ENCODE measurements around the gene MIF4GD. TPM values are rescaled to one million over a fixed set of nuclear protein-coding genes. Genes with fewer than 3 reads are reported as not detected.

The MIF4GD gene
- total RNA-seq, 3 donors from 2014 or later = 26.2 to 38.7 (median 28.8) TPM

DNA sequence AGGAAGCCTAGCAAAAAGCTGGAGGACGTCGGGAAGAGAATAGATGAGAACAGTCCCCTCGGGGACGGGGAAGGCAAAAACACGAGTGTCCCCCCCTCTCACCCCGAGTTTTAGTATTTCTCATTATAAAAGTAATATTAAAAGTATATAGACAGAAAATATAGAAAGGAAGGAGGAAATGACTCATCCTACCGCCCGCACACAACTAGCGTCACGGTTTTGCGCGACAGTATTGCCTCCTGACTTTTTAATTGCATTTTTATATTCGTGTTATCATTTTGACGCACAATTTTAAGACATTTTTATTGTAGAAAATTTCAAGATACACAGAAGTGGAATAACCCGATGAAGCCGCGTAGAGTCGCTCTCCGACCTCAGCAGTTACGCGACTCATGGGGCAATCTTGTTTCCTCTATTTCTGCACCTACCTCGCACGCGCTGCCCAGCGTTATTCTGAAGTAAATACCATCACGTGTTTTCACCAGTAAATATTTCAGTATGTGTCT is 18.9 kb upstream of the MIF4GD start:
- Histone ChIP-seq H3K4me1 (no peaks in the 10 kb centered on the region), H3K36me3 (no peaks in the 10 kb centered on the region), H3K9me3 (no peaks in the 10 kb centered on the region), H3K4me3 (peak overlapping the region; percentile 69 to 82 (median 71)), H3K27ac (peak overlapping the region; percentile 92 to 94), H3K27me3 (no peaks in the 10 kb centered on the region)
- intact Hi-C loops (cut with DNase I; ENCODE audit: low total_unique reads) = no loop called here
- DNase-seq (ENCODE audit: low spot score in 2 of 2) = peak in 1 of 2 donors; percentile 30
- TF ChIP-seq, protein P1, sequence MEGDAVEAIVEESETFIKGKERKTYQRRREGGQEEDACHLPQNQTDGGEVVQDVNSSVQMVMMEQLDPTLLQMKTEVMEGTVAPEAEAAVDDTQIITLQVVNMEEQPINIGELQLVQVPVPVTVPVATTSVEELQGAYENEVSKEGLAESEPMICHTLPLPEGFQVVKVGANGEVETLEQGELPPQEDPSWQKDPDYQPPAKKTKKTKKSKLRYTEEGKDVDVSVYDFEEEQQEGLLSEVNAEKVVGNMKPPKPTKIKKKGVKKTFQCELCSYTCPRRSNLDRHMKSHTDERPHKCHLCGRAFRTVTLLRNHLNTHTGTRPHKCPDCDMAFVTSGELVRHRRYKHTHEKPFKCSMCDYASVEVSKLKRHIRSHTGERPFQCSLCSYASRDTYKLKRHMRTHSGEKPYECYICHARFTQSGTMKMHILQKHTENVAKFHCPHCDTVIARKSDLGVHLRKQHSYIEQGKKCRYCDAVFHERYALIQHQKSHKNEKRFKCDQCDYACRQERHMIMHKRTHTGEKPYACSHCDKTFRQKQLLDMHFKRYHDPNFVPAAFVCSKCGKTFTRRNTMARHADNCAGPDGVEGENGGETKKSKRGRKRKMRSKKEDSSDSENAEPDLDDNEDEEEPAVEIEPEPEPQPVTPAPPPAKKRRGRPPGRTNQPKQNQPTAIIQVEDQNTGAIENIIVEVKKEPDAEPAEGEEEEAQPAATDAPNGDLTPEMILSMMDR (IDR thresholded peaks at IDR 0.05) = peak in 1 of 3 donors; percentile 9
- TF ChIP-seq POLR2AphosphoS5 (IDR thresholded peaks at IDR 0.05) = no peak

DNA sequence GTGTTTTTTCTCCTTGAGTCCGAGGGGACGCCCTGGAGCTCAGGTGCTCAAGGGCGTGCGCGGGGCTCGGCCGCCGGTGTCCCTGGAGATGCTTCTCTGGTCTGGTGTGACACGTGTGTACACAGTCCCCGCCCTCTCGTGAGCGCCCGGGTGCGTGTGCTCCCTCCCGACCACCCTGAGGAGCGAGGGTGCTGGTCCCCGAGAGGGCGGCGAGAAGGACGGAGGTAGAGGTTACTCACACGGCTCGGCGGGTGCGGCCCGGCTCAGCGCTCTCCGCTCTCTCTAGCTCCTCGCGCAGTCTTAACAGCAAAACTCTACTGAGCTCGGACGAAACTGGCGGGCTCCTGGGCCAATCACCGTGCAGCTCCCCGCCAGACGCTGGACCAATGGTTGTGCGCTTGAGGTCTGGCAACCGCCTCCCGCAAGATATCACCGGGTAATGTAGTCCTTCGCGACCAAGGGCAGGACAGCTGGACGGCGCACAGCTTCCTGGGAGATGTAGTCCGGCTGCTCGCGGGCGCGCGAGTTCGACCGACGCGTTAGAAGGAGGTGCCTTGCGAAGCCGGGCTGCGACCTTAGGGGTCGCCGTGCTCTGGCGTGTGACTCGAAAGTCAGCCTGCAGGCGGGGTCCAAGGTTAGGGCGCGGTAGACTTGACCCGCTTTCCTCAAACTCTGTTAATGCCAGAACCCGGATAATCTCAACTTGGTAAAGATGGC is 18.2 kb upstream of the MIF4GD start, which contains the start of gene SLC25A19:
SLC25A19 (minus strand) TSS at position 319 of the 717 bp plus-strand sequence. CDS start 2,669 bp downstream, outside the sequence.
- TF ChIP-seq POLR2A (IDR thresholded peaks at IDR 0.05) (peak; percentile 33), POLR2AphosphoS5 (IDR thresholded peaks at IDR 0.05) (peak; percentile 74 to 84 (median 75))
- TF ChIP-seq, protein P1 (IDR thresholded peaks at IDR 0.05) = no peak
- Histone ChIP-seq H3K27ac (peak within 1 kb of the TSS; percentile 92 to 94), H3K4me1 (no peaks in the 10 kb centered on the region), H3K27me3 (no peaks in the 10 kb centered on the region), H3K4me3 (peak within 1 kb of the TSS; percentile 69 to 82 (median 71)), H3K36me3 (no peaks in the 10 kb centered on the region), H3K9me3 (no peaks in the 10 kb centered on the region)
- intact Hi-C loops (cut with DNase I; ENCODE audit: low total_unique reads) = no loop called here
- peak; percentile 97 to 98 for DNase-seq (ENCODE audit: low spot score in 2 of 2)

DNA sequence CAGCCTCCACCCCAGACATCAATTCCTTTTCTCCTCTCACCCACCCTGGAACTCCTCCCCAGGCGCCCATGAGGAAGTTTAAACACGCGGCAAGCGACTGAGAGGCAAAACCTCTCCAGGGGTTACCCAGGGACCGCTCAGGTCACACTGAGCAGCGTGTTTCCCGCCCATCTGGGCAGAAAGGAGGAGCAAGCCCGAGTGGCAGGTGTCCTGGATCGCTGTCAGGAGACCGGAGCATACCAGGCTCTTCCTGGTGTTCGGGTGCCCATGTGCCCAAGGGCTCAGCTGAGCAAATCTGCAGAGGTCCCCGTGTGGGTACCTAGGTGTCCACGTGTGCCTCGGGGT is 17.7 kb upstream of the MIF4GD start:
- Histone ChIP-seq H3K27me3 (no peaks in the 10 kb centered on the region), H3K4me1 (no peaks in the 10 kb centered on the region), H3K36me3 (no peaks in the 10 kb centered on the region), H3K4me3 (peak overlapping the region; percentile 69 to 82 (median 71)), H3K27ac (peak overlapping the region; percentile 92 to 94), H3K9me3 (no peaks in the 10 kb centered on the region)
- TF ChIP-seq POLR2A (IDR thresholded peaks at IDR 0.05) = no peak
- peak in 1 of 2 donors; percentile 46 for DNase-seq (ENCODE audit: low spot score in 2 of 2)
- intact Hi-C loops (cut with DNase I; ENCODE audit: low total_unique reads) = no loop called here

DNA sequence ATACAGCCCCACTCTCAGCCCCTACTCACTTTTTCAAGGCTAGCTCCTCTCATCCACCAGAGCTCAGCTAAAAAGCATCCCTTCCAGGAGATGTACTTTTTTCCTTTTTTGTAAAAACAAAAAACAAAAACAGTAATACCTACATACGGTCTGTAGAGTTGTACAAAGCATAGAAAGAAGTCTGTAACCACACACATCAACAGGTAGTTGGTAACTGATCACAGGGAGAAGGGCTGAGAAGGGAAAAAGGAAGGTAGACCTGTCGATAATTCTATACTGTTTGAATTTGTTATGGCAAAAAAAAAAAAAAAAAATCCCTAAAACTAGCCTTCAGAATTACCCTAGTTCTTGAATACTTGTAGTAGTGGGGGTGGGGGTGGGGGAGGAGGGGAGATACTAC is 17.3 kb upstream of the MIF4GD start:
- Histone ChIP-seq H3K4me1 (no peaks in the 10 kb centered on the region), H3K27me3 (no peaks in the 10 kb centered on the region), H3K36me3 (no peaks in the 10 kb centered on the region), H3K27ac (peak overlapping the region in 1 of 2 donors; percentile 92), H3K9me3 (no peaks in the 10 kb centered on the region), H3K4me3 (peak overlapping the region; percentile 69 to 82 (median 71))
- no peak for DNase-seq (ENCODE audit: low spot score in 2 of 2)
- intact Hi-C loops (cut with DNase I; ENCODE audit: low total_unique reads) = no loop called here
- TF ChIP-seq, protein P1 (IDR thresholded peaks at IDR 0.05) = no peak
- TF ChIP-seq POLR2A (IDR thresholded peaks at IDR 0.05) (no peak), POLR2AphosphoS5 (IDR thresholded peaks at IDR 0.05) (no peak)

DNA sequence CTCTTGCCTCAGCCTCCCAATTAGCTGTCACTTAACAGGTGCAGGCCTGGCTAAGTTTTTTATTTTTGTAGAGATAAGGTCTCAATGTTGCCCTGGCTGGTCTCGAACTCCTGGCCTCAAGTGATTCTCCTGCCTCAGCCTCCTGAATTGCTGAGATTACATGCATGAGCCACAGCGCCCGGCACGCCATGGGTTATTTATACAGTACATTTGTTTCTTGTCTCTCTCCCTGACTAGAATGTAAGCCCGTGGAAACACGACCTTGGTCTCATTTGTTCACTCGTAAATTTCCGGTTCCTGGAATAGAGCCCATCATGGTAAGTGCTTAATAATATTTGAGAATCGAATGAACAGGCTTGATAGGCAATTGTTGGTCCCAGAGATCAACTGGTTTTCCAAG is 16.2 kb upstream of the MIF4GD start:
- Histone ChIP-seq H3K9me3 (no peaks in the 10 kb centered on the region), H3K4me1 (no peaks in the 10 kb centered on the region), H3K36me3 (no peaks in the 10 kb centered on the region), H3K27ac (no peak overlapping the region), H3K27me3 (no peaks in the 10 kb centered on the region), H3K4me3 (no peak overlapping the region)
- no peak for DNase-seq (ENCODE audit: low spot score in 2 of 2)
- intact Hi-C loops (cut with DNase I; ENCODE audit: low total_unique reads) = no loop called here
- no peak for TF ChIP-seq POLR2AphosphoS5 (IDR thresholded peaks at IDR 0.05)
- no peak for TF ChIP-seq POLR2A (IDR thresholded peaks at IDR 0.05)
- TF ChIP-seq, protein P1 (IDR thresholded peaks at IDR 0.05) = no peak

Measured in breast epithelium (tissue), 4 donors.